HG02852 (cell line): ENCODE results near the gene DHDDS.

ENCODE experiments used
- ATAC-seq: cut with Tn5 transposase; IDR thresholded peaks from one replicate; pipeline ENCODE4 v1.9.1; 2021; ENCODE audit warnings: mild to moderate bottlenecking, moderate library complexity; ENCODE audit not compliant: unreplicated experiment

DHDDS gene

DNA sequence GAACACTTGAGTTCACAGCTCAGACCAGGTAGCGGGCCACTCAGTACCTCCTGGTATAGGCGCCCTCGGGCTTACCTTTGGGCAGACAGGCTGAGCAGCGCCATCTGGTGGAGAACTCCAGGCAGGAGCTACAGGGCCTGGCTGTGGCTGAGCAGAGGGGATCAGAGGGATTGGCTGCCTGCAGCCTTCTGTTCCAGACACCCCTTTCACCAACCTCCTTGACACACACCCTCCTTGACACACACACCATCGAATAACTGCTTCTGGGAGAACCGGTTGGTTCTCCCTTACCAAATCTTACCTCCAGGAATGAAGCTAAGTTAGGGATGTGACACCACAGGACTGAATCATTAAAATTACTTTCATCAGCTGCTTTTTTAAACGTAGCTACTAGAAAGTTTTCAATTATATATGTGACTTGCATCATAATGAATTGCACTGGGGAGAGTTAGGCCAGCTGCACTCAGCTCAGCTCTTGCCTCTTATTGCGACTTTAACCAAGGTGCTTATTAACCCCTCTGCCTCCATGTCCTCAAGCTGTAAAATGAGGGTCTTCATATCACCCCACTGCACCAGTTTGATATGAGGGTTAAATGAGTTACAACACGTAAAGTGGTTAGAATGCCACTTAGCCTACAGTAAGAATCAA lies 14.9 kb upstream of the DHDDS start:
- ATAC-seq: no peak

DNA sequence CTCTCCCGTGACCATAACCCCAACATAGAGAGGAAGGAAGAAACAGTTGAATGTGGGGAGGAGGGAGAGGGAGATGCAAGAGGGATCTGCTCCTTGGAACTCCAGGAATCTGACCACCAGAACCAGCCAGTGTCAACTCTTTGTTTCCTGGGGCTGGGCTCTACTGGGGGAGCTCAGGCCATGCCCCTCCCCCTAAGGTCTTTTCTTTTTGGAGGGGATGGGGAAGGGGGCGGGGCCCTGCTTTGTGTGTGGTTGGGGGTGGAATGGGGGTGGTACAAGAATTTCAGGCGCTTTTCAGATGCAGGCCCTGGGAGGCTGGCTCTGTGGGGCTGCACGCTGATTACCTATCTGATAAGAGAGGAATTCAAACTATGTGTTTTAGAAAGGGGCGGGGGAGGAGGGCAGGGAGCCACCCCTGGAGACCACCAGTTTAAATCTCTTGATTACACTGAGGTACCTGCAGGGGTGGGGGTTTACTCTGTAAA lies 13.2 kb upstream of the DHDDS start:
- no peak for ATAC-seq

DNA sequence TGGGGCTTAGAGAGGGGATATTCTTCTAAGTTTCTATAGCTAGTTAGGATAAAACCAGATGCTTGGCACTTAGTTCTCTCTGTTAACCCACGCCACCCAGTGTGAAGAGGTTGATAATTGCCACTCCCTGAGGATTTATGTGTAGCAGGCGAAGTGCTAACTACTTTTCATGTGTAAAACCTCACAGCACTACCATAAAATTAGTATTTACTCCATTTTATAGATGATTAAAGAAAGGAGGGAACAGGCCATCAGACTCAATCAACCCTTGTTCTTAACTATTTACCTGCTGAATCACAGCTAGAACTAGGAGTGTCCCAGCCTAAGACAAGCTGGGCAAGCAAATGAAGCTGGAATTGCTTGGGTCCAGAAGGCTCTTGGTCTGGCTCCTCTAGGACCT lies 12.6 kb upstream of the DHDDS start:
- ATAC-seq: no peak

DNA sequence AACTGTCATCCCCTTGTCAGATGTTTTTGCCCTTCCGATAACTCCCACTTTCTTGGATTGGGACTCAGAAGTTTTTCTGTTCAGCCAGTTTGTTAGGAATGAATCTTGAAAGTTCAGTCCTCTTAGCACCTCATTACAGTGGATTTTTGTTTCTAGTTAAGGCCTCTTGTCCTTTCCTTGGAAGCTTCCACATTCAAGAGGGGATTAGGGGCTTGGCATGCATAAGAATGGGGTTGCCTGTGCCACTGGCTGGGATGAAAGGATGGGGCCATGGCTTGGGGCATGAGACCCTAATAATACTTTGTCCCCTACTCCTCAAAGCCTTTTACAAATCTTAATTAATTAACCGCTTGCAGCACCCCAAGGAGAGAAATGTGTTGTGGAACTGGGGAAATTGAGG lies 2.4 kb upstream of the DHDDS start:
- no peak for ATAC-seq

DNA sequence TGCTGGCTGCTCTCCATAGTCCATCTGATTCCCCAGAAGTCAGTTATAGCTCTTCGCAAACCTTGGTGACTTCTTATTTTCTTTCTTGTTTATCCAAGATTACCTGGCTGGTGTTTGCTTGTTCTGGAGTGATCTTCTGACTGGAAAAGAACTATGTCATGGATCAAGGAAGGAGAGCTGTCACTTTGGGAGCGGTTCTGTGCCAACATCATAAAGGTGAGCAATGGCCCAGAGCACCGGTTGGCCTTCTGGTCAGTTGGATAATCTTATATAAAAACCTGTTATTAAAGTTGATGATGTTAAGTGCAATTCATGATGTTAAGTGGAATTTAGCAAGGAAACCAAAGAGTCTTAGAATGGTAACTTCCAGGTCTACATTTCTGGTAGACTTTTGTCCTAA lies 672 bp downstream of the DHDDS start:
- no peak for ATAC-seq

DNA sequence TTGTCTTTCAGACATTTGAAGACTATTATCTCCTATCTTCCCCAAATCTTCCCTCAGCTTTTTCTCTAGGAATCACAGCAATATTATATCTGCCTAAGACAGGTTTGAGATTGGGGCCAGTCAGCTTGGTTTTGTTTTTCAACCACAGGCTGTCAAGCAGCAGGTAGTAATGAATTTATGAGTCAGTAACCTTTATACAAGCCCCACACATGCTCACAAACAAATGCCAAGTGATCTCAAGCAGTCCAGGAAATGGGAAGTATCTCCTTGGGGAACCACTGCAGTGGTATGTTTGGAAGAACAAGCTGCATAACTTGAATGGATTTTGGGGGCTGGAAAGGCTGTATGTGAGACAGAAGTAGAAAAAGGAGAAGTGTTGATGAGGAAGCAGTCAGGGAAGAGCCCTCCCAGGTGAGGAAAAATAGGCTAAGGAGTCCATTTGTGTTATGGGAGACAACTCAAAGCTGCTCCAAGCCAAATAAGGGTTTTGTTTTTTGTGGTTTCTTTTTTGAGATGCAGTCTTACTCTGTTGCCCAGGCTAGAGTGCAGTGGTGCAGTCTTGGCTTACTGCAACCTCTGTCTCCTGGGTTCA lies 2.1 kb downstream of the DHDDS start:
- no peak for ATAC-seq

DNA sequence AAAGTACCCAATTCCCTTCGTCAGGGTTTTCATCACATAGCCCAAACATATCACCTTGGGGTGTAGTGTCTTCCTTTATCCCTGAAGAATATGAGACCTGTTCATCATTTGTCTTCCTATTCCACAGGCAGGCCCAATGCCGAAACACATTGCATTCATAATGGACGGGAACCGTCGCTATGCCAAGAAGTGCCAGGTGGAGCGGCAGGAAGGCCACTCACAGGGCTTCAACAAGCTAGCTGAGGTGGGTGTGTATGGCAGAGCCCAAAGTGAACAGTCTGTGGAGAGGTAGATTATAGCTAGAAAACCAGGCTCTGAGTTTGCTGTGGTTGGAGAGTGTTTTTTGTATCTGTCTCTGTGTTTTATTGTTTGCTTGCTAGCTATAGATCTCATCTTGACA lies 5.9 kb downstream of the DHDDS start:
- ATAC-seq: no peak

DNA sequence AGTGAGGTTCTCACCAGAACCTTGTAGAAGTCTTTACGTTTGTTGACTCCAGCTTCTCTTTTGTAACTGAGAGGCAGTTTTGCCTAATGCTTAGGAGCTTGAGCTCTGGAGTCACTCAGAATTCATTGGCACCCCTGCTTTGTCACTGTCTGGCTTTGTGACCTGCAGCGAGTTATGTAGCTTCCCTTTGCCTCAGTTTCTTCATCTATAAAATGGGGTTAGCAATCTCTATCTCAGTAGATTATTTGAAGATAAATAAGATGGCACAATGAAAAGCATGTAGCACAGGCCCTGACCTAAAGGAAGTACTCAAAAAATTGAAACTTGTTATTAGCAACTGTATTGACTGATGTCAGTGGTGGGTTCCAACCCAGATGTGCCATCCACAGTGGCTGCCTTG lies 8.1 kb downstream of the DHDDS start:
- ATAC-seq: no peak

DNA sequence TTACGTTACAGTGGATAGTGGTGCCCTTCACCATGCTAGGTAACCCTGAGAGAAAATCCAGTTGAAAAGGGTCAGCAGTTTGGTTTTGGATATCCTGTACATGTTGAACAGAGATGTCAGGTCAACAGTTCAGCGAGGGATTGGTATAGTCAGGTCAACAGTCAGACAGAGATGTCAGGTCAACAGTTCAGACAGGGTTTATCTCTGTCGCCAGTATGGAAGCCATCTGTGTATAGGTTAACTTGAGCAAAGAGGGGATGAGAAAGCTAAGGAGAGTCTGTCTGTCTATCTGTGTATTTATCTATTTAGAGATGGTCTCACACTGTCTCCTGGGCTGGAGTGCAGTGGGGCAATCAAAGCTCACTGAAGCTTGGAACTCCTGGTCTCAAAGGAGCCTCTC lies 17.7 kb downstream of the DHDDS start:
- ATAC-seq: no peak

DNA sequence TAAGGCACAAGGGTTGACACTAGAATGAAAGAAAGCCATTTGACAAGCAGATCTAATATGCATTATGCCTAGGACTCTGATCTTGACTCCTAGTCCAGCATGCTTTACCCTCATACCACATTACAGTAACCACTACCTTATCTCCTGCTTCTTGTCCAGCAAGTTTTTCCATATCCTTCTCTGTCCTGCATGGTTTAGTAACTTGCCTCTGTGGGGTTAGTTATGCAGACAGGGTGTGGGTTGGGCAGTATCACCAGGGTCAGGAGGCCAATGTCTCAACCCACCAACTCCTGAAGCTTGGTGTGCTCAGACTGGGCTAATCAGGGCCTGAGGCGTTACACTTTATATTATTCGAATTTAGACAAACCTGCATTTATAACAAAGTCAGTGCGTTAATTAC lies 18.8 kb downstream of the DHDDS start:
- ATAC-seq: no peak

DNA sequence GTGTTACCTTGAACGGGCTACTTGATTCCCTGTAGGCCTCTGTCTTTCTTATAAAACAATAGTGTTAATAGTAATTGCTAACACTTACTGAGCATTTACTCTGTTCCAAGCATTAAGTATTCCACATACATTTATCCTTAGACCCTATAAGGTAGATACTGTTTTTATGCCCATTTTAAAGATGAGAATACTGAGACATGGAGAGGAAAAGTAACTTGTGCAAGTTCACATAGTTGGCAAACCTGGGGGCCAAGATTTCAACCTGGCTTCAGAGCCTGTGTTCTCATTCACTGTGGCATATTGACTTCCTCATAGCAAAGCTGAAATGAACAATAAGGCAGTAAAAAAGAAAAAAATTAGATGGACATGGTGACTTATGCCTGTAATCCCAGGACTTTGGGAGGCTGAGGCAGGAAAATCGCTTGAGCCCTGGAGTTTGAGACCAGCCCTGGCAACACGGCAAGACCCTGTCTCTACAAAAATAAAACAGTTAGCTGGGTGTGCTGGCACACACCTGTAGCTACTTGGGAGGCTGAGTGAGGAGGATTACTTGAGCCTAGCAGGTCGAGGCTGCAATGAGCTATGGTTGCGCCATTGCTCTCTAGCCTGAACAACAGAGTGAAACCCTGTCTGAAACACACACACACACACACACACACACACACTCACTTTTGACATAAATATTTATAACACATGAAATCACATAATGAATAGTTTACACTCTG lies 20.5 kb downstream of the DHDDS start:
- no peak for ATAC-seq

DNA sequence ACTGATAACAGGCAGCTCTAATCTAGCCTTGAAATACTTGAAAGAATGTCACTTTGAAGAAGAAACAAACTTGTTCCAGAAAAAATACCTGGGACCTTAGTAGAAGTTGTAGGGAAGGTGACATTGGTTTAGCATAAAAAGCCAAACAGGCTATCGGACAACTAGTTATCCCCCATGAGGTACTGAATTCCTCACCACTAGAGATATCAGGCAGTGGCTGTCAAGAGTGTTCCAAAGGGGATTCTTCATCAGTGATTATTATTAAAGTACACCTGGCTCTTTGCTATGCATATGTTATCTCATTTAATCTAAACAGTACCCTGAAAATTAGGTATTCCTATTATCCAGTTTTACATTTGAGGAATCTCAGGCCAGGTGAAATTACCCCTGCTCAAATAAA lies 27.0 kb downstream of the DHDDS start:
- ATAC-seq: no peak

DNA sequence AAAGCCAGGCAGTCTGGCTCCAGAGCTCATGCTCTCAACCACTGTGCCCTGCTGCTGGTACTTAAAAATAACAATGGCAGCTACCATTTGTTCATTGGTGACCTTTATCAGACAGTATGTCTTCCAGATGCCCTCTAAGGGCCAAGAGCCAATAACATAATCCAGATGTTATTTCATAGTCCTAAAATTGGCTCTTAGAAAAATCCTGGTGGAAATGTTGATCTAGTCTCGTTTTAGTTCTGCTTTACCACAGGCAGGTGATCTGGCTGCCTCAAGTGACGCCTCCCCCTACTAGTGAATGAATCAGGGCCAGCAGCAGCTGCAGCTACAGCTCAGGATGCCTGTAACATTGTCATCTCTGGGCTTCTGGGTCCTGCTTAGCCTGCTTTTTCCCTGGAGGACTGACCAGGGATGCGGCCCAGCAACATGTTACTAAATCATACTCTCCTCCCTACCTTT lies 27.5 kb downstream of the DHDDS start:
- no peak for ATAC-seq

DNA sequence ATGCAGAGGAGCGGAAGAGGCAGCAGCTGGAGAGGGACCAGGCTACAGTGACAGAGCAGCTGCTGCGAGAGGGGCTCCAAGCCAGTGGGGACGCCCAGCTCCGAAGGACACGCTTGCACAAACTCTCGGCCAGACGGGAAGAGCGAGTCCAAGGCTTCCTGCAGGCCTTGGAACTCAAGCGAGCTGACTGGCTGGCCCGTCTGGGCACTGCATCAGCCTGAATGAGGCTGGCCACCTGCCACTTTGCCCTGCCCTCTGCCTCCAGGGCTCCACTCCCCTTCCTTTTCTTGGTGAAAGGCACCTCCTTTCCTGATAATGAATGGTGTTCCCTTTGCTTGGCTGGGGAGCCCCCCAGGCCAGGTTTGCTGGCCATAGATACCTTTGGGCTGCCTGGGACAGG lies 36.8 kb downstream of the DHDDS start:
- no peak for ATAC-seq

DNA sequence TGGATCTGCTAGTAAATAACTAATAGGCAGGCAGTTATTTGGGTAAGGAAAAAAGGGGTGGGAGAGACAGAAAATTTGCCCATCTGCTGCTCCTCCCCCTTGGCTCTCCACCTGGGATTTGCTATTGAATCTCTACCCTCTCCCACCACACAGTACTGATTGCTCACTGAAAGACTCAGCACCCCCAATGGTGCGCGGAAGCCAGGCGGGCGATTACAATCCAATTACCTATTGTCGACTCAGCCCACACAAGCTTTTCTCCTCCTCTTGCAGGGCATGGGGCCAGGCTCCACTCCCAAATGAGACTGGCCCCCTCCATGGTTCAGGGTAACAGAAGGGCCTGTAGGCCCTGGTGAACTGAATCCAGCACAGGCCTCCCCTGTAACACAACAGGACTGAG lies 37.4 kb downstream of the DHDDS start:
- no peak for ATAC-seq

DNA sequence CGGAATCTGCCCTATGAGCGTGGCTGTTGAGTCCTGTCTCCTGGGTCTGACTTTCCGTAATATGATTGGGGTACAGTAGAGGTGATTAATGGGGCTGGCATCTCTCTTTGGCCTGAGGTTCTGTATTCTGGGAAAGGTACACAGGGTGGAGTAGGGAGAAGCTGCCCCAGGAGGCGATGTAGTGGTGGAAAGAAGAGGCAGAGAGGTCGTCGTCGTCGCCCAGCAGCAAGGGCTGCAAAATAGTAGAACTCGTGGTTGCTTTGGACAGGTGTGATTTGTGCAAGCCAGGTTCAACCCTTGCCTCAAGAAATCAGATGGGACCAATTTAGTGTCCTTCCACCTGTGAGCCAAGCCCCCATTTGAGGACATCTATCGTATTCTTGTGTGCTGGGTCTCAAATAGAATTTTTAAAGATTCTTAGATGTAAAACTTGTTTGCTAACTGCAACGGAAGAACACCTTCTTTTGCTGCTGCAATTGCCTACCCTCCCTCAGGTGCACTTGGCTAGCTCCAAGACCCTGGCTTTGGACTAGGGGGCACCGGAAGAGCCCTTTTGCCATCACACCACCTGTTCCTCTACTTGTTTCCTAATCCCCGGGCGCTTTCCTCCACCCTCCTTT lies 38.9 kb downstream of the DHDDS start:
- no peak for ATAC-seq

DNA sequence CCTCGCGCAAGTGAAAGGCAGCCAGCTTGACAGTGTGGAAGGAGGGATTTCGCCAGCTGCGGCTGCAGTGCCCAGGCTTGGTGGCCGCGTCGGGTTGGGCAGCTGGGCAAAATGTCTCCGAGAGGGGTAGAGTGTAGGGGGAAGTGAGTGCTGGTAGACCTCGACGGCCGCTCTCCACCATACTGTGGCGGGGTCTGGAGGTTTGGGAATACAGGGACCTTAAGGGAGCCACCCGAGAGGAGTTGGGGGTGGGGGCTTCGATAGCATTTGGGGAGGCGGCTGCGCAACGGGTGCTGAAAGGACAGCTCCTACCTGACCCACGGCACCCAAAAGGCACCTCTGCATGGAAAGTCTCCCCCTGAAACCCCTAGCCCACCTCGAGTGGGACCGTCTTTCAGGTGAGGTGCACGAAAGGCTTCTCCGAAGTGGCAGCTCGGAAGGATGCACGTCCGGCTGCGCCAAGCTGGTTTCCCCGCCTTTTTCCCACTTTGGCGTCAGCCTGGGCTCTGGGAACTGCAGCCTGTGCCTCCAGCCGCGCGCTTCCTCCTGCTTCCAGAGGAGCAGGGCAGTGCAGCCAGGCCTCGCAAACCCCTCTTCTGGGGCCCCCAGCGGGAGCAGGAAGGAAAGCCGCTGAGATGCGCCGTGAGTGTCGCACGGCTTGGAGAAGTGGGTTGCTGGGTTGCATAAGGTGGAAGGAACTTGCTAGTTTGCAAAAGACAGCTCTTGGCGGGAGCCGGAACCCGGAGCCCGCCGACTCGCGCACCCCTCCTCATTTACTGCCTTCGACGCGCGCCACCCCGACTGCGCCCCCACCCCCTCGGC lies 39.6 kb downstream of the DHDDS start:
- peak; percentile 6 for ATAC-seq

DNA sequence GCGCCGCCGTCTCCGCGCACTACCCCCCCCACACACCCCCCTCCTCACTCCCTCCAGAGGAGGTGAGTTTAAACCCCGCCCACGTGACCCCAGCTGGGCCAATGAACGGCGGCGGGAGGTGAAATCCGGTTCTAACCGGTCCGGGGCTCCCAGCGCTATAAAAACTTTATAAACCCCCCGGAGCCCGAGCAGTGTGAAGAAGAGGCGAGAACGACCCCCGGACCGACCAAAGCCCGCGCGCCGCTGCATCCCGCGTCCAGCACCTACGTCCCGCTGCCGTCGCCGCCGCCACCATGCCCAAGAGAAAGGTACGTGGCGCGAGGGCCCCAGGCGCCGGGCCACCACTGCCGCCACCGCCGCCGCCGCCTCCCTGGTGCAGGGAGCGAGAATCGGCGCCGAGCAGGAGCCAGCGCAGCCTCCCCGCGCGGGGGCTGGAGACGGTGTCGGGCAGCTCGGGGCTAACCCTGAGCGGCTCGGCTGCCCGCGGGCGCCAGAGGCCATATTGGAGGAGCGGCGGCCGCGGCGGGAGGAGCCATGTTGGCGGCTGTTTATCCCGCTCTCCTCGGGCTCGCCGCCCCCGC lies 40.3 kb downstream of the DHDDS start, which contains the start of gene HMGN2:
Gene HMGN2, plus strand, starts transcription at position 121 of the 581 bp plus-strand sequence. Its CDS starts 173 bp downstream, at position 294.
- ATAC-seq: peak; percentile 52

DNA sequence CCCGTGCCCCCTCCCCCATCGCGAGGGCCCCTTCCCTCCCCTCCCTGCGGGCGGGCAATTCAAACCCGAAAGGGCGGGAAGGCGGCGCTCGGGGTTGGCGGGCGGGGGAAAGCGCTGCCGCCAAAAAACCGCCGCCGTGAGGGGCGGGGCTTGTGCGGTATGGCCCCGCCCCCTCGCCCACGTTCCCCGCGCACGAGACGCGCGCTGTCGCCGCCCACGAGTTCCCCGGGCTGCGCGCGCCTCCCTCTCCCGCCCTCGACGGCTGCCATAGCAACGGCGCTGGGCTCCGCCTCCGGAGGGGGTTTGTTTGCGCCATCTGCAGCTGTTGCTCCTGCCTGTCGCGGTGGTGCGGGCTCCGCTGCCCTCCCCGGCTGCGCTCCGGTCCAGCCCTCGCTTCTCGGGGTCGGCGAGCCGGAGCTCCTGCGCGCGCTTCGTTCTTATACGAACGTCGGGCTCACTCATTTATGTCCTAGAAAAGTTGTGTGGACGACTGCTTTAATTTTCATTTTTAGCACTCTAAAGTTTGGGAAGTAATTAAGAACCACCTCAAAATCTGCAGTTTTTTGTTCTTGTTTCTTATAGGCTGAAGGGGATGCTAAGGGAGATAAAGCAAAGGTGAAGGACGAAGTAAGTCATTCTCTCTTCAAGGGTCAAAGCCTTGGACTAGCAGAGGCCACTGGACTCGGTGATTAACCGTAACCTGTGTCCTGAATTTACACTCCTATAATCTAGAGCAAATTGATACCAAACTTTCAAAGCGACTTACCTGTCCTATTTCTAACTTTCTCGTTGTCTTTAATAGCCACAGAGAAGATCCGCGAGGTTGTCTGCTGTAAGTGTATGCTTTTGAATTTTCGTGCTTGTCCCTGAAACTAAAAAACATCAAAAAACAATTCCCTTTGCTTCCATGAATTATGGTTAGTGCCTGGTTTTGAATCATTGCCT lies 41.1 kb downstream of the DHDDS start:
- ATAC-seq: peak; percentile 62
